Measurements from ENCODE around the gene KRCC1.

Gene KRCC1

DNA sequence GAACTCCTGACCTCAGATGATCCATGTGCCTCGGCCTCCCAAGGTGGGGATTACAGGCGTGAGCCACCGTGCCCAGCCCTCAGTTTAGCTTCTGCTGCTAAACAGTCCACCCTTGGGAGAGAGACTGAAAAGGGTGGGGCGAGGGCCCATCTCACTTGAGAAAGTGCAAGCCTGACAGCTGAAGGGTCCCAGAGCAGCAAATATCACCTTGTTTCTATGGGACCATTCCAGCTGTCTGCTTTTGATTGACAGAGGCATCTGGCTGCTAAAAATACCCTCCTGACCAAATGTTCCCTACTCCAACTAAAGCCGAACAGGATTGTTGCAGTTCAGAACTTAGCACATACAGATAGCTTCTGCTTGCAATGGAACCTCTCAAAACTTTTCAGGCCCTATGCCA lies 11.6 kb upstream of the KRCC1 start:
- Histone ChIP-seq H3K4me2 (ENCODE audit: low read depth, low read length, poor library complexity, severe bottlenecking) (no peak overlapping the region), H3K9me2 (replicated peaks; ENCODE audit: insufficient read depth, low read length) (no peaks in the 10 kb centered on the region), H4K20me1 (ENCODE audit: low read depth, low read length) (no peaks in the 10 kb centered on the region), H3K27me3 (ENCODE audit: low read length) (no peaks in the 10 kb centered on the region), H3K4me3 (ENCODE audit: insufficient read depth, low read length, poor library complexity, severe bottlenecking) (no peak overlapping the region), H3K9me3 (ENCODE audit: insufficient read depth, low read length) (no peaks in the 10 kb centered on the region), H3K27ac (ENCODE audit: low read depth, low read length) (no peak overlapping the region), H3K36me3 (ENCODE audit: low read length) (no peaks in the 10 kb centered on the region), H3F3A (ENCODE audit: insufficient read depth) (no peaks in the 10 kb centered on the region), H3K9ac (ENCODE audit: low read length) (no peak overlapping the region), H3K79me2 (ENCODE audit: insufficient read depth, low read length) (no peaks in the 10 kb centered on the region), H2AFZ (ENCODE audit: low read depth, low read length, severe bottlenecking) (no peak overlapping the region)
- TF ChIP-seq EZH2phosphoT487 (conservative IDR thresholded peaks at IDR 0.05; ENCODE audit: low read length), result no peak
- TF ChIP-seq, protein P1, sequence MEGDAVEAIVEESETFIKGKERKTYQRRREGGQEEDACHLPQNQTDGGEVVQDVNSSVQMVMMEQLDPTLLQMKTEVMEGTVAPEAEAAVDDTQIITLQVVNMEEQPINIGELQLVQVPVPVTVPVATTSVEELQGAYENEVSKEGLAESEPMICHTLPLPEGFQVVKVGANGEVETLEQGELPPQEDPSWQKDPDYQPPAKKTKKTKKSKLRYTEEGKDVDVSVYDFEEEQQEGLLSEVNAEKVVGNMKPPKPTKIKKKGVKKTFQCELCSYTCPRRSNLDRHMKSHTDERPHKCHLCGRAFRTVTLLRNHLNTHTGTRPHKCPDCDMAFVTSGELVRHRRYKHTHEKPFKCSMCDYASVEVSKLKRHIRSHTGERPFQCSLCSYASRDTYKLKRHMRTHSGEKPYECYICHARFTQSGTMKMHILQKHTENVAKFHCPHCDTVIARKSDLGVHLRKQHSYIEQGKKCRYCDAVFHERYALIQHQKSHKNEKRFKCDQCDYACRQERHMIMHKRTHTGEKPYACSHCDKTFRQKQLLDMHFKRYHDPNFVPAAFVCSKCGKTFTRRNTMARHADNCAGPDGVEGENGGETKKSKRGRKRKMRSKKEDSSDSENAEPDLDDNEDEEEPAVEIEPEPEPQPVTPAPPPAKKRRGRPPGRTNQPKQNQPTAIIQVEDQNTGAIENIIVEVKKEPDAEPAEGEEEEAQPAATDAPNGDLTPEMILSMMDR (IDR thresholded peaks at IDR 0.05; ENCODE audit: insufficient read depth, low read length, poor library complexity, severe bottlenecking), result no peak

DNA sequence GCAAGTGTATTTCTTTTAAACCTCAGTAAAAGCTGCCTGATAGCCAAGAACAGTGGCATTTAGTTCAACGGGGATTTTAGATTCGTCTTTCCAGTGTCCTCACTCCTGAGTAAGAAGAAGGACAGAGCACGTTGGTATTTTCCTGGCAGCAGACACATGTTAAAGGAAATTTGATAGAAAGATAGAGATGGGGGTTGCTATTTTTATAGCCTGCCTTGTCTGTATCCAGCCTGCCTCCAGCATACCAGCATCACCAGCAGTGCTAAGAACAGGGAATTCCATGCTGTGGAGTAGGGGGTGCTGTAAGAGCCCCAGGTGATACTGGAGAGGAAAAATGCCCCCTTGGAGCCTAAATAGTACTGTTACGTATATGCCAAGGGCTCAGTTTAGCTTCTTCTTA lies 11.0 kb upstream of the KRCC1 start:
- Histone ChIP-seq H3K79me2 (ENCODE audit: insufficient read depth, low read length) (no peaks in the 10 kb centered on the region), H3K9me2 (replicated peaks; ENCODE audit: insufficient read depth, low read length) (no peaks in the 10 kb centered on the region), H3K4me2 (ENCODE audit: low read depth, low read length, poor library complexity, severe bottlenecking) (no peak overlapping the region), H3K27me3 (ENCODE audit: low read length) (no peaks in the 10 kb centered on the region), H3K36me3 (ENCODE audit: low read length) (no peaks in the 10 kb centered on the region), H3K9ac (ENCODE audit: low read length) (no peak overlapping the region), H3K9me3 (ENCODE audit: insufficient read depth, low read length) (no peaks in the 10 kb centered on the region), H3F3A (ENCODE audit: insufficient read depth) (no peaks in the 10 kb centered on the region), H4K20me1 (ENCODE audit: low read depth, low read length) (no peaks in the 10 kb centered on the region), H3K27ac (ENCODE audit: low read depth, low read length) (no peak overlapping the region), H3K4me3 (ENCODE audit: insufficient read depth, low read length, poor library complexity, severe bottlenecking) (no peak overlapping the region), H2AFZ (ENCODE audit: low read depth, low read length, severe bottlenecking) (no peak overlapping the region)
- TF ChIP-seq, protein P1 (IDR thresholded peaks at IDR 0.05; ENCODE audit: insufficient read depth, low read length, poor library complexity, severe bottlenecking), result no peak
- TF ChIP-seq EZH2phosphoT487 (conservative IDR thresholded peaks at IDR 0.05; ENCODE audit: low read length), result no peak

DNA sequence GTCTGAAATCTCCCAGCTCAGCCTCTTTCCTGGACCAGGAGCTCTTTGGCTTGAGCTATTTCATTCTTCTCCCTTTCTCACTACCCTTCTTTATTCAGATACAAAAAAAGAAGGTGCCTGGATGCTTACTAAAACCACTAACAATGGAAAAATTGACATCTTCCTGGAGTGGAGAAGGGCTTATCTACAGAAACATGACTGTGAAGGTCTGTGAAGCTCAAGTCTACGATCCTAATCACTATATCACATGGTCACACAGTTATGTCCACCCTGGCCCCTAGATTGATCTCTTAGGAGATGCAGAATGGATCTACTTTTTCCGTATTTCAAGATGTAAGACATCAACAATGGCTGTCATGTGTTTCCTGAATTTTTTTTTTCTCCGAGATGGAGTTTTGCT lies 5.7 kb upstream of the KRCC1 start:
- no peaks in the 10 kb centered on the region for H3K79me2 ChIP-seq (ENCODE audit: insufficient read depth, low read length)
- H2AFZ ChIP-seq (ENCODE audit: low read depth, low read length, severe bottlenecking), result no peak overlapping the region
- no peak overlapping the region for H3K27ac ChIP-seq (ENCODE audit: low read depth, low read length)
- H3K9me2 ChIP-seq (replicated peaks; ENCODE audit: insufficient read depth, low read length), result no peaks in the 10 kb centered on the region
- no peak overlapping the region for H3K4me3 ChIP-seq (ENCODE audit: insufficient read depth, low read length, poor library complexity, severe bottlenecking)
- H3K4me2 ChIP-seq (ENCODE audit: low read depth, low read length, poor library complexity, severe bottlenecking), result no peak overlapping the region
- H3K9ac ChIP-seq (ENCODE audit: low read length), result no peak overlapping the region
- H3F3A ChIP-seq (ENCODE audit: insufficient read depth), result no peaks in the 10 kb centered on the region
- TF ChIP-seq, protein P1 (IDR thresholded peaks at IDR 0.05; ENCODE audit: insufficient read depth, low read length, poor library complexity, severe bottlenecking), result no peak
- no peak for TF ChIP-seq EZH2phosphoT487 (conservative IDR thresholded peaks at IDR 0.05; ENCODE audit: low read length)
- no peaks in the 10 kb centered on the region for H3K27me3 ChIP-seq (ENCODE audit: low read length)
- H4K20me1 ChIP-seq (ENCODE audit: low read depth, low read length), result no peaks in the 10 kb centered on the region
- H3K9me3 ChIP-seq (ENCODE audit: insufficient read depth, low read length), result no peaks in the 10 kb centered on the region
- no peaks in the 10 kb centered on the region for H3K36me3 ChIP-seq (ENCODE audit: low read length)

DNA sequence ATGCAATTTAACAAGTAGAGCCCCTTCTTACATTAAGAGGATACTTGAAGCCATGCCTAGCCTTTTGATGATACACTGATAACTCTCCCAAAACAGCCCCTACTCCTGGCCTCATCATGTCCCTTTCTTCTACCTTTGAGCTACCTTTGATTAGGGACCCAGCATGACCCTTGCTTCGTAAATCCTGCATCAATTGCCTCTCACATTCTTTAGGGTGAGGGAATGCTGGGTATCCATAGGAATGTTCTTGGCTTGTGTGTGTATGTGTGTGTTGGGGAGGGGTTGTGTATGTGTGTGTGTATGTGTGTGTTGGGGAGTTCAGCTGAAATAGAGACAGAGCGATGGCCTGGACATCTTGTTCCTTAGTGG lies 5.3 kb upstream of the KRCC1 start:
- Histone ChIP-seq H3K9me3 (ENCODE audit: insufficient read depth, low read length) (no peaks in the 10 kb centered on the region), H3K27me3 (ENCODE audit: low read length) (no peaks in the 10 kb centered on the region), H2AFZ (ENCODE audit: low read depth, low read length, severe bottlenecking) (no peak overlapping the region), H3F3A (ENCODE audit: insufficient read depth) (no peaks in the 10 kb centered on the region), H3K79me2 (ENCODE audit: insufficient read depth, low read length) (no peaks in the 10 kb centered on the region), H3K9ac (ENCODE audit: low read length) (no peak overlapping the region), H3K27ac (ENCODE audit: low read depth, low read length) (no peak overlapping the region), H3K36me3 (ENCODE audit: low read length) (no peaks in the 10 kb centered on the region), H3K9me2 (replicated peaks; ENCODE audit: insufficient read depth, low read length) (no peaks in the 10 kb centered on the region), H3K4me3 (ENCODE audit: insufficient read depth, low read length, poor library complexity, severe bottlenecking) (no peak overlapping the region), H3K4me2 (ENCODE audit: low read depth, low read length, poor library complexity, severe bottlenecking) (no peak overlapping the region), H4K20me1 (ENCODE audit: low read depth, low read length) (no peaks in the 10 kb centered on the region)
- TF ChIP-seq, protein P1 (IDR thresholded peaks at IDR 0.05; ENCODE audit: insufficient read depth, low read length, poor library complexity, severe bottlenecking), result no peak
- TF ChIP-seq EZH2phosphoT487 (conservative IDR thresholded peaks at IDR 0.05; ENCODE audit: low read length), result no peak

Measured in SU-DHL-6 (cell line).